ENCODE results near the gene BAG5. TPM values are rescaled to one million over a fixed set of nuclear protein-coding genes. Genes with fewer than 3 reads are reported as not detected.

BAG5 gene
- total and polyA plus RNA-seq, 2 of the 4 experiments (the other 2 are of a cell fraction): 6.7 to 22.2 TPM

- peaks cover 18% of the 10 kb centered on the region for H3K4me1 ChIP-seq (ENCODE audit: control insufficient read depth, insufficient read depth, low read length)
- H3K4me2 ChIP-seq (ENCODE audit: low read depth, low read length): peak overlapping the region; percentile 99
- H3K79me1 ChIP-seq (ENCODE audit: low read depth in 1 of 2, low read length in 2 of 2): peaks cover 0 to 5% of the 10 kb centered on the region in 2 experiments; a peak in 1 of 4 replicates
- no peak overlapping the region for H2BK15ac ChIP-seq (ENCODE audit: low read depth, low read length)
- WGBS, 2 experiments (ENCODE audit: extremely low coverage in 2 of 2, insufficient read length in 1 of 2): 0% methylated on average over 11 of the region's 77 CpGs; no CpG with 5 or more reads in 1 of the 2 experiments
- ChIA-PET POLR2A (ENCODE audit: unreplicated experiment) (no interaction called here), CTCF (no interaction called here)
- BruUV-seq (replicated peaks): no TSS peak
- H2AK9ac ChIP-seq (replicated peaks; ENCODE audit: low read depth, low read length, poor library complexity): no peak overlapping the region
- no peak overlapping the region for H2BK120ac ChIP-seq (ENCODE audit: low read depth, low read length)
- peak overlapping the region; percentile 89 for H2AFZ ChIP-seq (replicated peaks; ENCODE audit: low read length, poor library complexity)
- ATAC-seq (ENCODE audit: low read depth): peak; percentile 1
- H4K20me1 ChIP-seq (ENCODE audit: insufficient read depth, low read length): peaks cover 11% of the 10 kb centered on the region
- H3K4me3 ChIP-seq (ENCODE audit: insufficient read depth, low read depth, low read length): peak overlapping the region; percentile 59
- DNase-seq: no peak
- peaks cover 15% of the 10 kb centered on the region for H3K27me3 ChIP-seq (ENCODE audit: control insufficient read depth, insufficient read depth, low read length)
- no peak overlapping the region for H3K56ac ChIP-seq (ENCODE audit: extremely low read depth, insufficient read depth, low read length)
- H2AK5ac ChIP-seq (ENCODE audit: low read depth, low read length): no peak overlapping the region
- intact Hi-C loops (cut with micrococcal nuclease) (no loop called here), in situ Hi-C loops (cut with MboI; ENCODE audit: low sequenced_read_pairs) (no loop called here), dilution Hi-C loops (cut with HindIII; ENCODE audit: low sequenced_read_pairs, unreplicated experiment) (no loop called here)
- H3K9ac ChIP-seq (ENCODE audit: low read depth, low read length): no peak overlapping the region
- H3K23ac ChIP-seq (ENCODE audit: low read depth, low read length): no peak overlapping the region
- no peak overlapping the region for H3K27ac ChIP-seq (ENCODE audit: insufficient read depth, low read length)
- no peaks in the 10 kb centered on the region for H3K9me3 ChIP-seq (ENCODE audit: control insufficient read depth, insufficient read depth, low read length)
- no peak overlapping the region for H3K14ac ChIP-seq (replicated peaks; ENCODE audit: low read depth, low read length)
- H3K36me3 ChIP-seq (ENCODE audit: control insufficient read depth, insufficient read depth, low read length): no peaks in the 10 kb centered on the region
- H4K91ac ChIP-seq (ENCODE audit: insufficient read depth, low read depth, low read length): no peak overlapping the region
- H4K5ac ChIP-seq (ENCODE audit: low read depth, low read length): no peak overlapping the region; the same call in 1 of the 2 replicates
- H3K18ac ChIP-seq (ENCODE audit: low read depth, low read length): no peak overlapping the region
- H2BK20ac ChIP-seq (ENCODE audit: low read depth, low read length): no peak overlapping the region
- peak overlapping the region; percentile 75; the same call in 1 of the 2 replicates for H3K4ac ChIP-seq (ENCODE audit: low read depth, low read length)
- no peak overlapping the region for H2BK5ac ChIP-seq (ENCODE audit: low read depth, low read length, poor library complexity, severe bottlenecking)
- no peak overlapping the region; a peak in 1 of 4 replicates for H4K8ac ChIP-seq (ENCODE audit: low read depth in 2 of 2, low read length in 2 of 2)
- no peaks in the 10 kb centered on the region for H3K9me1 ChIP-seq (ENCODE audit: insufficient read depth, low read length)
- no peak for TF ChIP-seq RCOR1 (IDR thresholded peaks at IDR 0.05; ENCODE audit: insufficient replicate concordance, low read length)
- TF ChIP-seq CEBPB (IDR thresholded peaks at IDR 0.05; ENCODE audit: low read depth, low read length): no peak
- no peak for TF ChIP-seq BHLHE40 (IDR thresholded peaks at IDR 0.05; ENCODE audit: low read depth, low read length)
- TF ChIP-seq NFE2L2 (IDR thresholded peaks at IDR 0.05; ENCODE audit: low read depth, low read length): no peak
- no peak for TF ChIP-seq RFX5 (IDR thresholded peaks at IDR 0.05; ENCODE audit: low read depth, low read length)
- no peak for TF ChIP-seq ELK1 (IDR thresholded peaks at IDR 0.05; ENCODE audit: borderline replicate concordance, low read depth, low read length)
- no peak for TF ChIP-seq POLR2A (IDR thresholded peaks at IDR 0.05; ENCODE audit: low read depth, low read length)
- TF ChIP-seq MXI1 (IDR thresholded peaks at IDR 0.05; ENCODE audit: borderline replicate concordance, low read depth, low read length): no peak
- no peak for TF ChIP-seq CTCF (conservative IDR thresholded peaks at IDR 0.05; ENCODE audit: low read depth, low read length)
- TF ChIP-seq FOS (IDR thresholded peaks at IDR 0.05; ENCODE audit: low read depth, low read length): no peak
- no peak for TF ChIP-seq MAFK (IDR thresholded peaks at IDR 0.05; ENCODE audit: low read depth, low read length)
- TF ChIP-seq SMC3 (IDR thresholded peaks at IDR 0.05; ENCODE audit: low read depth, low read length): no peak
- TF ChIP-seq RAD21 (IDR thresholded peaks at IDR 0.05; ENCODE audit: low read length): no peak
- no peak for TF ChIP-seq USF2 (IDR thresholded peaks at IDR 0.05; ENCODE audit: low read depth, low read length)
- TF ChIP-seq MAZ (IDR thresholded peaks at IDR 0.05; ENCODE audit: borderline replicate concordance, low read depth, low read length): no peak; the same call in 1 of the 2 replicates
- TF ChIP-seq CHD1 (IDR thresholded peaks at IDR 0.05; ENCODE audit: low read depth, low read length): no peak
These were observed 41.0 kb downstream of the BAG5 start for GRCh38 chr14:103521438-103521950.
